Spinal cord (tissue), 10 donors: ENCODE data around the gene TCF12. TPM values are rescaled to one million over a fixed set of nuclear protein-coding genes. Genes with fewer than 3 reads are reported as not detected.
A peak's percentile ranks its signal among the peaks of the same experiment; 100 is the strongest.

Source experiments
- DNase-seq, 6 donors: peaks; one replicate each; pipeline versions ENCODE4 v3.0.0 to v3.0.0-alpha.2; 2013 to 2015; ENCODE audit warnings: low spot score in 6 of 6, low read depth in 4 of 6
- H3K27ac ChIP-seq: one replicate; pipeline ENCODE4 v1.5.1; 2013; ENCODE audit warnings: low read depth, low read length, control low read depth
- H3K27me3 ChIP-seq: one replicate; pipeline ENCODE4 v1.6.1; 2013; ENCODE audit warnings: low read length; ENCODE audit not compliant: control insufficient read depth, insufficient read depth
- H3K36me3 ChIP-seq: one replicate; pipeline ENCODE4 v1.6.1; 2013; ENCODE audit warnings: low read length; ENCODE audit not compliant: control insufficient read depth, insufficient read depth
- H3K4me1 ChIP-seq: one replicate; pipeline ENCODE4 v1.6.1; 2013; ENCODE audit warnings: low read length; ENCODE audit not compliant: control insufficient read depth, insufficient read depth
- H3K4me3 ChIP-seq: one replicate; pipeline ENCODE4 v1.5.1; 2013; ENCODE audit warnings: low read depth, low read length, control low read depth
- H3K9me3 ChIP-seq: one replicate; pipeline ENCODE4 v1.6.1; 2013; ENCODE audit warnings: low read length; ENCODE audit not compliant: control insufficient read depth, insufficient read depth
- WGBS: methylation state at CpG from one replicate; pipeline ENCODE4 v1.1.5; 2013; ENCODE audit warnings: missing lambda C conversion rate; ENCODE audit not compliant: insufficient coverage; 5-methylcytosine and 5-hydroxymethylcytosine counted together
- polyA plus RNA-seq, 2 donors: library from polyadenylated mRNA; unstranded; fragments of 120-200 nt; gene quantifications; one replicate each; pipeline ENCODE4 v1.2.1, GENCODE V29; 2013; ENCODE audit not compliant: insufficient read length in 2 of 2
- small RNA-seq: library from RNA; depleted of rRNA; stranded (forward); fragments of <200 nt; gene quantifications from one replicate; pipeline ENCODE3, GENCODE V24; 2014; ENCODE audit warnings: low replicate concordance
- total RNA-seq, 2 donors: library from RNA; depleted of rRNA in 1 of 2; stranded (reverse); fragments of 120-200 nt in 1 of 2; fragments of >200 nt in 1 of 2; gene quantifications; one replicate each; pipeline versions ENCODE4 v1.2.3 to v1.2.4, GENCODE V29; 2013 to 2014
- donor health status: healthy.

TCF12 gene
- total and polyA plus RNA-seq, 4 donors, result 88.8 to 183 (median 135) TPM

GRCh38 chr15:57337868-57338411 lies 419.5 kb downstream of the TCF12 start:
- H3K9me3 ChIP-seq, result no peaks in the 10 kb centered on the region
- peak in 1 of 6 donors; percentile 53 for DNase-seq
- H3K27me3 ChIP-seq, result no peaks in the 10 kb centered on the region
- H3K36me3 ChIP-seq, result no peaks in the 10 kb centered on the region
- peak overlapping the region; percentile 75 for H3K27ac ChIP-seq
- 56% methylated on average over 13 of the region's 15 CpGs for WGBS
- peaks cover 15% of the 10 kb centered on the region for H3K4me1 ChIP-seq
- H3K4me3 ChIP-seq, result no peak overlapping the region

- Histone ChIP-seq H3K27ac (no peak overlapping the region), H3K27me3 (no peaks in the 10 kb centered on the region), H3K4me1 (peaks cover 17% of the 10 kb centered on the region), H3K36me3 (no peaks in the 10 kb centered on the region), H3K4me3 (no peak overlapping the region), H3K9me3 (no peaks in the 10 kb centered on the region)
- DNase-seq, result no peak
- WGBS, result 90% methylated on average over 4 of the region's 5 CpGs
Measured at GRCh38 chr15:57339321-57339720, 420.9 kb downstream of the TCF12 start.

Small RNA genes lying within 50 kb of the gene (small RNA-seq; reads per million reads assigned to genes)
- gene RF01210, result not detected

Other genes with a start within 250 kb of the TCF12 start
- 10 to 100 TPM; 53.4 to 98.6 TPM for gene ZNF280D, start 185.1 kb upstream of the TCF12 start, total RNA-seq
- gene ZNF280D, start 185.1 kb upstream of the TCF12 start, polyA plus RNA-seq, result 10 to 100 TPM; 40.2 to 42.0 TPM